NCI-H446 (cell line): ENCODE results near the gene OR2H1.

Experiments used
- DNase-seq, 2 experiments: peaks; one replicate each; lab custom pipeline; 2025; lab: John Stamatoyannopoulos, UW

Gene OR2H1

DNA sequence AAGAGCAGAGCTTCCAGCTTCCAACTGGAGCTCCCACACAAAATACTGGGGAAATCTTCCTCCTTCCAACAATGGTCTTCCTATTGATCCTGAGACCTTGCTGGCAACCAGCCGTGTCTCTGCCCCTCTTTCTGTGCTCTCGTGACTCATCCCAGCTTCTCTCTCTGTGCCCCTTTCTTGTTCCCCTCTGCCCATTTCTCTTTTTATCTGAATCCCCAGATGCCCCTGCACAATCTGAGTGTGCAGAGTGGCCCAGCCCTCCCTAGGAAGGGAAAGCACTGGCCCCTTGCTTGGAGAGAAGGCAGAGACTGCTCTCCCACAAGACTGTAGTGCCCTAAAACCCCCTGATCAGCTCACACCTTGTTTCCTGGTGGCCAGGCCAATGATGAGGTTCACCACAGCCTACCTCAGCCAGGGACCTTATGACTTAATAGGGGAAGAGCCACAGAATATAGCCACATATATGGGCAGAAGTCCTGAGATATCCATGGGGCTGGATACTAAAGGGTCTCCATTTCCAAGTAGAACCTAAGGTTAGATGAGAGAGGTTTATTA lies 53.9 kb downstream of the OR2H1 start:
- no peak for DNase-seq
